Islet precursor cell (in vitro differentiated cells): ENCODE measurements around the gene IGFALS.

Experiments used
- DNase-seq: peaks from one replicate; pipeline ENCODE4 v3.0.0-alpha.2; 2018

The IGFALS gene

DNA sequence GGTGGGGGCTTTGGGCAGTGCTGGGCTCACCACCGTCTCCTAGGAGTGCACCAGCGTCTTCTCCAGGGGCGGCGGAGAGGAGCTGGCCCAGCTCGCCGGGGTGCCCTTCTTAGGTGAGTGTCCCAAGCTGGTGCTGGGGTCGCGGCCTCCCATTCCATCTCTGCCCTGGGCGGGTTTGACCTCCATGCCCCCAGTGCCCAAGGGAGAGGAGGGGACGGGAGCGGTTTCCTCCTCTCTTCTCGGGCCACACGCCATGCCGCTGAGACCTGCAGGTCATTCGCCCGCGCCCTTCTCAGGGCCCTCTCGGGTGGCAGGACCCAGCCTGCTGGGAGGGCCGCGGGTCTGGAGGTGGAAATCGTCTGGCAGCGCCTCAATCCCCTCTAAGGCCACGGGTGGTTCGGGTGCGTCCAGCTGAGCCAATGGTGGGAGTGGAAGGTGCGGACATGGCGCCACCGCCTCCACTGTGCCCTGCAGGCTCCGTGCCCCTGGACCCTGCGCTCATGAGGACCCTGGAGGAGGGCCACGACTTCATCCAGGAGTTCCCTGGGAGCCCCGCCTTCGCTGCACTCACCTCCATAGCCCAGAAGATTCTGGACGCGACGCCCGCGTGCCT lies 5.3 kb downstream of the IGFALS start:
- DNase-seq = peak; percentile 47

DNA sequence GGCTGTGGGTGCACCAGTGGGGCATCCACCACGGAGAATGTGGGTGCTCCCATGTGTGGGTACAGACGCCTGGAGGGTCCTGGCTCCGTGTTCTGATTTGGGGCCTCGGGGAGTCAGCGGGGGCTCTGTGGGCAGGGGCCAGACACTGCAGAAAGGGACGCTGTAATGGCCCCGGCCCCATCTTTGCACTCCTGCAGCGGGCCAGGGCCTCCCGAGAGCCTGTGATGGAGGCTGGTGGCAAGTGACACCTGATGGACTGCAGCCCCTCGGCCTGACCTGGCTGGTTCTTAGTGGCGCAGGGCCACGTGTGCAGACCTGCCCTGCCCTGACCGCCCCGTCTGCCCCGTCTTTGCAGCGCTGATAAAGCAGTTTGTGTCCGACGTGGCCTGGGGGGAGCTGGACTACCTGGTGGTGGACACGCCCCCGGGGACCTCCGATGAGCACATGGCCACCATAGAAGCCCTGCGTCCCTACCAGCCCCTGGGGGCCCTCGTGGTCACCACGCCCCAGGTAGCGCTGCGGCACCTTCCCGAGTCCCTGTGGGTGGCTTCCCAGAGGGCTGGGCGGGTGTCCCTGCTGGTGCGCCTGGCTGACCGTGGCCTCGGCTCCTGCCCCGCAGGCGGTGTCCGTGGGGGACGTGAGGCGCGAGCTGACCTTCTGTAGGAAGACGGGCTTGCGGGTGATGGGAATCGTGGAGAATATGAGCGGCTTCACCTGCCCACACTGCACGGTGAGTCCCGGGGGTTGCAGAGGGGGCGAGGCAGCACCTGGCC lies 6.0 kb downstream of the IGFALS start:
- no peak for DNase-seq

DNA sequence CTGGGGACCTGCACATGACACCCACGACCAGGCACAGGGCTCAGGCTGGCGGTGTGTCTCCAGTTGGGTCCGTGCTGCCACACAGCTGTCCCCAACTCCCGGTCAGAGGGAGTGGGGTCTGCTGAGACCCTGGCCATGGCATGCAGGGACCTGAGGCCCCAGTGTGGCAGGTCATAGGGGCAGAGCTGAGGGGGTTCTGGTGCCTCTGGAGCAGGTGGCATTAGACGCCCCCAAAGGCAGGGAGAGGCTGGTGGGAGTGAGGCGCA lies 6.5 kb downstream of the IGFALS start:
- DNase-seq = no peak

DNA sequence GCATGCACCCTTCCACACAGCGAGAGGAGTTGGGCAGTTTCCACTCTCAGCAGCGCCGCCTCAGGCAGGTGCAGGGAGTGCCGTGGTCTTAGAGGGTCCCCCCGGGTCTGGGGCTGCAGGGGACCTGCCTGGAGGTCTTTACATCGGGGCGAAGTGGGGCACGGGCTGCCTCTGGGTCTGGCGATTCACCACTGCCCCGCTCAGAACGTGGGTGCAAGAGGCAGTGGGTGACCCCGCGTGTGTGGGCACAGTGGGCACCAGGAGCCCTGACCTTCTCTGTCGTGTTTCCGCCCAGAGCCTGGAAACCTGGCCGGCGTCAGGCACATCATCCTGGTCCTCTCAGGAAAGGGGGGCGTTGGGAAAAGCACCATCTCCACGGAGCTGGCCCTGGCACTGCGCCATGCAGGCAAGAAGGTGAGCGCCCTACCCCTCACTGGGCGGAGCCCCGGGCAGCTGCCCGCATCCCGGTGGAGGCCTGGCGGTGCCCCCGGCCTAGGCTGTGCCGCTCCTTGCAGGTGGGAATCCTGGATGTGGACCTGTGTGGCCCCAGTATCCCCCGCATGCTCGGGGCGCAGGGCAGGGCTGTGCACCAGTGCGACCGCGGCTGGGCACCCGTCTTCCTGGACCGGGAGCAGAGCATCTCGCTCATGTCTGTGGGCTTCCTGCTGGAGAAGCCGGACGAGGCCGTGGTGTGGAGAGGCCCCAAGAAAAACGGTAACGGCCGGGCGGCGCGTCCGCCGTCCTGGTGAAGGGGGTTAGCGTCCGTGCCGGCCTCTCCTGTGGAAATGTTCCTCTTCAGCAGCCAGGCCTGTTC lies 7.1 kb downstream of the IGFALS start:
- DNase-seq = peak; percentile 49

DNA sequence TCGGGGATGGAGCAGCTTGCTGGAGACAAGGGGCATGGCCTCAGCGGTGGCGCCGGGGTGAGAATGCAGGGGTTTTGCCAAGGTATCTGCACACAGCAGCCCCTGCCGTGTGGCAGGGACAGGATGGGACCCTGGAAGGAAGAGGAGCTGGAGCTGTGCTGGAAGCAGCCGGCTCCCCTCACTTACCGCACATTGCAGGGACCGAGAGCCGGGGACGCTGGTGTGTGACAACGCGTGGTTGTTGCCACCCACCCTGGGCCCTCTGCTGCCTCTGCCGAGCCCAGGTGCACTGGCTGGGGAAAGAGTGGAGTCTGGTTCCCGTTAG lies 7.7 kb downstream of the IGFALS start:
- no peak for DNase-seq

DNA sequence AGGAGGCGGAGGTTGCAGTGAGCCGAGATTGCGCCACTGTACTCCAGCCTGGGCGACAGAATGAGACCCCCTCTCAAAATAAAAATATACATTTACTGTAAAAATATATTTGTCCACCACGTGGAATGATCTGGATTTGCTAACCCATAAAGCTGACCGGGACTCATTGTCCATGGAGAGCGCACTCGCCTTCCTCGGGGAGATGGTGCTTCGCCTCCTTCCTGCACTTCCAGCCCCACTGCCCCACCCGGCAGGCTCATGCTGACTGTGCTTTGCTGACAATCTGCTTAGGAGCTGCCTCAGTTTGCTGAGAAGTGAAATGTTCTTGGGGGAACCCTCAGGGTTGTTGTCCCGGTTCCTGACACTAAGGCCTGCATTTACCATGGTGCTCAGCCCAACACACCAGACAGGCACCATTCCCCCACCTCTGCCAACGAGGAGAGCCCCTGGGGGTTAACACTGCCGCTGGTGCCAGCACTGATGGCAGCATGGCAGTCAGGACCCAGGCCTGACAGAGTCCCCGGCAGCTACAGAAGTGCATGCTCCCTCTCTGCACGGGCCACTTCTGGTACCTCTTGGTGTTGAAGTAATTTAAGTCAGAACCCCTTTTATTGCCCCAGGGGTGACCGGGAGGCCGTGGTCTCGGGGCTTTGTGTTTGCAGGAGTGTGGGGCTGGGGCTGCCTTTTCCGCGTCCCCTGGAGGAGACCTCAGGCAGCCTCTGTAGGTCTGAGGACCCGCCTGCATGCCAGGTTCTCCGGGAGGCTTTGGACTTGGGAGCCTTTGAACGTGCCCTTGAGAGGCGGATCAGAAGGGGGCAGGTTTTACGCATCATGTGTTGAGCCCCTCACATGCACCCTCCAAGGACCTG lies 8.3 kb downstream of the IGFALS start:
- DNase-seq = no peak

DNA sequence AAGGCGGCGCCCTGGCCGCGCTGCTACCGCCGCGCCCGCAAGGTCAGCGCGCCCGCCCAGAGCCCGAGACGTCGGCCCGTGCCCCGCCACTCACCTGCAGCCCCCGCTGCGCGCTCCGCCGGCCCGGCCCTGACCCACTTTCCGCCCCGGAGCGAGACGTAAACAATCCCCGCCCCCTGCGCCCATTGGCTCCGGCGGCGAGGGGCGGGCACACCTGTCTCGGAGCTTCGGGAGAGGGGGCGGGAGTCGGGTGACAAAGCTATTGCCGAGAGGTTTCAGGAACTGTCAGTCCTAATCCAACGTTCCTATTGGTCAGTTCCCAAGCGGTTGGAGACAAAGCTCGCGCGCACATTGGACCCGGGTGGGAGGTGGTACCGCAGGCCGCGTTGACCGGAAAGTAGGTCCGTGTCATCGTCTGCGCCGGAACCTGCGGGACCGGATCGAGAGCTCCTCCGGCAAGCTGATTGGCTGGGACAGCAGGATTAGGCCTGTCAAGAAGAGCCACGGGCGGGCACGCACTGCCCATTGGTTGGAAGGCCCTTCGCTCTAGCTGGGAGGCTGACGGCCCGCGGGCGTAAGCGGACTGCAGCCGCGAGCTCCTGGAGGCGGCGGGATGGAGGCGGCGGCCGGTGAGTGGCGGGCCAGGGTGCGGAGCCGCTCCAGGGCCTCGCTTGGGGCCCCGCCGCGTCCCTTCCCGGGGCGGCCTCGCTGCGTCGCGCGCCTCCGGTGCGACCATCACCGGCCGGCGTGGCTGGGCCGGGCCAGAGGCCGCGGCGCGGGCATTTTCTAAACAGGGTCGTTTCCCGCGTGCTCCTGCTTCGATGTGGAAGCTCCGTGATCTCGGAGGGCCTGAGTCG lies 10.9 kb downstream of the IGFALS start, which contains the start of the genes NUBP2 and SPSB3:
NUBP2 (plus strand) TSS at position 553 of the 857 bp plus-strand sequence; CDS start at position 614, 61 bp downstream.
SPSB3 (minus strand) TSS at position 164 of the 857 bp plus-strand sequence. CDS start 1,088 bp downstream, outside the sequence.
- DNase-seq = peak; percentile 100

DNA sequence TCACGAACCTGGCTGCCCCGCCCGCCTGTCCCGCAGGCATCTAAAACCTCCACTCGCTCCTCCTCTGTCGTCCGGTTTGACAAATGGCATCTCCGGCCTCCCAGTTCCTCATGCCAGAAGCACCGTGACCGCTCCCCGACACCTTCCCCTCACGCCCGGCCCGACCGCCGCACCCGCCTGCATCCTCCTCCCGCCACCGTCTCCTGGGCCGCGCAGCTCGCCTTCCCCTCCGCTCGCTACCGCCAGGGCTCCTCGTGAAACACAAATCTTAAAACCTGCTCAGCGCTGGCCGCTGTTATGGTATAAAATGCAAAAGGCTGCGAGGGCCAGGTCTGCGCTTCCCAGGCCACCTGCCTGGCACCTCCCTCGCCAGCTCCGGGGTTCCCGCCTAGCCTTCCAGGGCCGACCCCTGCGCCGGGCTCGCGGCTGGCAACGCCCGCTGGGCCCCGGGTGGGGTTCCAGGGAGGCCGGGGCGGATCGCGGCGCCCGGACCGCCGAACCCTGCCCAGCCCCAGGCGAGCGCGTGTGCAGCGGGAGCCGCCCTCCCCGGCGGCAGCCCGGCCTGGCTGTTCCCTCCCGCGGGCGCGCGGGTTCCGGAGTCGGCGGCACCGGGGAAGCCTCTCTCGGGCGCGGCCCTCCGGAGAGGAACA lies 11.6 kb downstream of the IGFALS start:
- DNase-seq = no peak

DNA sequence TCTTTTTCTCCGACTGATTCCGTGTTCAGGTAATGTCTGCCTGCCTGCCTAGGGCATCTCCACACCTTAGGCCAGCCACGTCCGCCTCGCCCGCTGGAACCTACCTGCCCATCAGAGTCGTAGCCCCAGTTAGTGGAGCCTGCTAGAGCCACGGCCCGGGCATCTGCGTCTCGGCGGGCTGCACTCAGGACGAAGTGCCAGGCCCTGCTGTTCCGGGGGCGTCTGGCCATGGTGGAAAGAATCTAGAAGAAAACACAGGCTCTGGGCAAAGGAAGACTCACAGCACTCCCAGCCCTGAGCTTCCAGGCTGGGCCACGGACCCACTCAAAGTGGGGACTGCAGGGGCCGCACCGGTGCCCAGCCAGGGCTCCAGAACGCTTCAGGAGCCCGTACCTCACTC lies 12.3 kb downstream of the IGFALS start:
- no peak for DNase-seq

DNA sequence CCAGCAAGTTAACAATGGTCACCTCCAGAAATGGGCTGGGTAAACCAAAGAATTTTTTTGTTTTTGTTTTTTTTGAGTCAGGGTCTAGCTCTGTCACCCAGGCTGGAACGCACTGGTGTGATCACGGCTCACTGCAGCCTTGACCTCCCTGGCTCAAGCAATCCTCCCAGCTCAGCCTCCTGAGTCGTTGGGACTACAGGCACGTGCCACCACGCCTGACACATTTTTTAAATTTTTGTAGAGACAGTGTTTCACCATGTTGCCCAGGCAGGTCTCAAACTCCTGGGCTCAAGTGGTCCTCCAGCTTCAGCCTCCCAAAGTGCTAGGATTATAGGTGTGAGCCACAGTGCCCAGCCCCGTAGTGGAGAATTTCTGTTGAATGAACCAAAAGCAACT lies 12.8 kb downstream of the IGFALS start:
- DNase-seq = no peak

DNA sequence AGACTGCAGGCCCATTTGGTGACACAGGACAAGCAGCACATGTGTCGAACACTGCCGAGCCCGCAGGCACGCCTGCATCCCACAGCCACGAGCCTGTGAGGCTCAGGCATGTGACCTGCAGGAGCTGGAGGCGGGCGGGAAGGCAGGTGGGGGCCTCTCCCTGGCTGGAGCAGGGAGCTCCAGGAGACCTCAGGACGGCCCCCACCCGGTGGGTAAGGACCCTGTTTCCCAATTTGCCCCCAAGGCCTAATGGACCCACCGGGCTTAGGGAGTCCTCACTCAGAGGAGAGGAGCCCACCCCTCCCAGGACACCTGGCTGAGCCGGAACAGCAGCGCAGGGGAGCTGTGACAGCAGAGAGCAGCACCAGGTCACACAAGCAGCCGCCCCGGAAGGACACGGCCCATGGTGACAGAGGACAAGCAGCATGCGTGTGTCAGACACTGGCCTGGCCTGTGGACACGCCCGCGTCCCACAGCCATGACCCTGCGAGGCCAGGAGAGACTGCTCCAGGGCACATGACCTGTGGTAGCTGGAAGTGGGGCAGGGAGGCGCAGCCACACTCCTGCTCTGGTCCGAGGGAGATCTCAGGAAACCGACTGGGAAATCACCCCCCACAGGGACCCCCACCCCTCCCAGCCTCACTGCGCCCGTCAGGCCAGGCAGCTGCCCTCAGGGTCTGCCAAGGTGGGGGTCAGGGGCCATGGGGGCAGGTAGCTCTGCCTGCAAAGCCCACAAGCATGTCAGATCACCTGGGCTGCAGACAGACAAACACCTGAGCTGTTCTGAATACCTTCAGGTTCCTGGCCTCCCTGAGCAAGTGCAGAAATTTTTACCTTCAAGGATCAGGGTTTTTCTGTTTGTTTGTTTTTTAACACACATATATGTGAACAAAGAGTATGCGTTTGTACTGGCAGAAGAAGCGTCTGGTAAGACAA lies 13.5 kb downstream of the IGFALS start:
- DNase-seq = no peak

DNA sequence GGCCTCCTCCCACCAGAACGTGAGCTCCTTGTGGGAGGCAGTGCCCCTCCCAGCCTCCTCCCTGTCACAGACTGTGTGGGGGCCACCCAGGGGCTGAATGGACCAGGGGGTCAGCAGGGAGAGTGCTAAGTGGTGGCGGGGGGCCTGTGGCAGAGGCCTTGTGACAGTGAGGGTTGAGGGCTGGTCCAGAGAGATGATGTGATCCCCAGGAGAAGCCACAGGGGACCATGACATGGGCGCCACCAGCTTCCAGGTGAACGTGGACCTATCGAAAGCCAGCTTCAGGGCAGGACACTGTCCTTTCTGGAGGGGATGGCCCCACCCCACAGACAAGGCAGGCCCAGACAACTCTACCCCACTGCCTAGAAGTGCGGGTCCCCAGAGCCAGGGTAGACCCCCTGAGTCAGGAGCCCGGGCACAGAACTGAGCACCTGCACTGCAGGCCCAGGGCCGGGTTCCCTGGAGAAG lies 14.2 kb downstream of the IGFALS start:
- DNase-seq = no peak

DNA sequence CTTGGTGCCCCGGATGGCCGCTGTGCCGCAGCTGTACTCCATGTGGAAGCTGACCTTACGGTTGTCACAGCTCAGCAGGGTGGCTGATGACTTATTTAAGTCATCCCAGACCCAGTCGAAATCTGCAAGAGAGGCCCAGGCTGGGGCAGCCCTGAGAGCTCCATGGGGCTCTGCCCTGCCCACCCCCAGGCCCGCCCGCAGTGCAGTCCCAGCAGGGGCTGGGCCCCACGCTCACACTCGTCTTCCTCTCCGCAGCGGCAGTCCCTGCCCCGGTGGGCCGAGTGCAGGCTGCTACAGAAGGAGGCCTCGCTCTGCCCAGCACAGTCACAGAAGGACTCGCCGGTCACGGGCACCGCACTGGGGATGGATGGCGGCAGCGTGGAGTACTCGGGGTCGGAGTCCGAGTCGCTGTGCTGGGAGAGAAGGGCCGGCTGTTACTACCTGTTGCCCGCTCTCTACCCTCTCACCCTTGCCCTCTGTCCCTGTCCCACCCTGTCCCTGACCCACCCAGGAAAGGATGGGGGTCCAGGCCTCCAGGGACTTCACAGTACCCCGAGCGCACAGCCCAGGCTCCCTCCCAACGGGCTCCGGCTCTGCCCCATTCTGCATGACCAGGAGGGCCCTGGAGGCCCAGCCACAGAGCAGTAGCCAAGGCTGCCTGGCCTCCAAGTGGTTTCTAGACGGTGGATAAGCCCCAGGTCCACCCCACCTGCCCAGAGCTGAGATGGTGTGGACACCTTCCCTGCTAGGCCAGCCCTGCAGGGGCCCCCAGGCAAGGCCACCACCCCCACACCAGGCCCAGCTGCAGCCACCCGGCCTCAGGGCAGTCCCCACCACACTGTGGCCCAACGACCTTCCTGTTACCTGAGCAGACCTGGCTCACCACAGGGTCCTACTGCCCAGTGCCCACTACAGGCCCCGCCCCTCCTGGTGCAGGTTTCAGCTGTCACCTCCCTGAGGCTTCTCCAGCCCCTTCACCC lies 15.0 kb downstream of the IGFALS start:
- DNase-seq = no peak

DNA sequence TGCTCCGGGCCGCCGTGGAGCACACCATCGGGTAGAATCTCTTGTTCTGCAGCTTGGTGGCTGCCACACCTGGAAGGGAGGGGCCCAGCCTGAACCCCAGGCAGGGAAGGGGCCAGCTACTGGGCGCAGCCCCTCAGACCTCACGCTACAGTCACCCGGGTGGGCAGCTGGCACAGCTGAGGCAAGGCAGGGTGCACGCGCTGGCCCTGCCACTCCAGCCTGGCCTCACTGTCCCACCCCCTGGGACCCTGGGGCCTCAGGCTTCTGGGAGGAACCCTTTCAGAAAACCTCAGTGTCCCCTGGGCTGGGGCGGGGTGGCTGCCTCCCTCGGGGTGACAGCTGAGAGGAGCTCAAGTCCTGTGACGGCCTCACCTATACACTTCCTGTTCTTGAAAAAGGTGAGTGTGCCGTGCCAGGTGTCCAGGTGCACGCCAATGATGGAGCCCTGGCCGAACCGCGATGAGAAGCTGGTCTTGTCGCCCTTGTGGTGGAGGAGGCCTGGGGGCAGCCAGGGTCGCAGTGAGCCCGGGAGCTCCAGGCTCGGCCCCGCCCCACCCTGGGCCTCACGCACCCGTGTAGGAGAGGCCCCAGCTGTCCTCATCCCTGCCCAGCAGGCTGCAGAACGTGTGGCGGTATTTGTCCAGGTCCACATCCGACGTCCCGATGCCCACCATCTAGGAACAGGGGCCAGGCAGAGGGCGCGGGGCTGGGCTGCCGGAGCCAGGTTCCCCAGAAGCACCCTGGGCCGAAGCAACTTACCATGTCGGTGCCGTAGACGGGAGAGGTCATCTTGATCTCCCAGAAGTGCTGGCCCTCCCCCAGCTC lies 15.9 kb downstream of the IGFALS start:
- no peak for DNase-seq

DNA sequence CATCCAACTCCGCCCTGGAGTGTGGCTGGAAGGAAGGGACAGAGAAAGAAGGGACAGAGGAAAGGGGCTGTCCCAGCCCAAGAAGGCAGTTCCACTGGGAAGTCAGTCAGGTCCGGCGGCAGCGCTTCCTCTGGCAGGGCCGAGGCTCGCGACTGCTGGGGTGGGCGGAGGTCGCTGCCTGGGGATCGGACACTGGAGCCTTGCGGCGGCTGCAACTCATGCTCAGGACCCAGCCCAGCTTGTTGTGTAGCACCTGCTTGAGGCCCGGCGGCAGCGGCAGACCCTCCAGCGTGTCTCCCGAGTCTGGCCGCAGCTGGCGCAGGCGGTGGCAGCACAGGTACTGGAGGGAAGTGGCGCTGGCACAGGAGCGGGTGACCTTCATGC lies 16.5 kb downstream of the IGFALS start:
- DNase-seq = no peak

DNA sequence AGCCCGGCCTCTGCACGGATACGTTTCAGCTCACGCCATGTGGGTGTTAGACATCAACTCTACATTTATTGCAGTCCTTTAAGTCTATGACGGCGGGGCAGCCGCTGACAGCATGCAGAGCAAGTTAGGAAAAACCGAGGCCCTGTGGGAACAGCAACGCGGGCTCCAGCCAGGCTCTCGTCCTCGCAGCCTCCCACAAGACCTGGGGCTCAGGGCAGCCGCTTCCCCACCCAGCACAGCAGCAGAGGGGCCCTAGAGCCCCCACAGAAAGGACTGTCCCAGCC lies 16.9 kb downstream of the IGFALS start:
- DNase-seq = no peak

DNA sequence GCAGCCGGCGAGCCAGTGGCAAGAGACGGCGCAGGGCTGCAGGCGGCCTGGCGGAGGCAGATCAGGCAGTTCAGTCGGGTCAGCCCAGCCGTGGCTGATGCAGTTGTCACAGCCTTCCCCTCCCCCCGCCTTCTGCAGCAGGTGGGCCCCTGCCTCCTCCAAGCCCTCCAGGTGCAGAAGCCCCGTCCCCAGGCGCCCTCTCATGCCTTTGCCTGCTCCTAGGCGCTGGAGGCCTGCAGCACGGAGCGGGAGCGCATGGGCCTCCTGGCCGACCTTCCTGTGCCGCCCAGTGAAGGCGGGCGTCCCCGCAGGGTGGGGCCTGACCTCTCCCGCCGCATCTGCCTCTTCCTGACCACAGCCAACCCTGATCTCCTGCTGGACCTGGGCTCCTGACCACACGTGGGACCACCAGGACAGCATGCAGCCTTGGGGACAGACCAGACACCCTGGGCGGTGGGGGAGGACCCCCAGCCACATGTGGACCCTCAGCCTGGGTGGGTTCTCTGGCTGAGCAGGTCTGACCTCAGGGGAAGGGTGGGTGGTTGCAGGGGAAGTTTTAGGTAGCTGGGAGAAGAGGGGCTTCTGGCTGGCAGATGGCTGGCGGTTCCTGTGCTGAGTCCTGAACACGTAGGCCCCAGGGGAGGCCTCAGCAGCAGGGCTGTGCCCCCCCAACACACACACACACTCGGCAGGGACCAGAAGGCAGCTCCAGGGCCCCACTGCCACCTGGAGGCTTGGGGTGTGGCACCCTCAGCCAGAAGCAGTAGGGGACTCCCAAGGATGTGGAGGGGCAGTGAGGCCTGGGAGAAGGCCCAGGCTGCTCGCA lies 17.4 kb downstream of the IGFALS start:
- no peak for DNase-seq
